Stomach (tissue), 9 donors: ENCODE data around the gene CGB3. TPM values are rescaled to one million over a fixed set of nuclear protein-coding genes. Genes with fewer than 3 reads are reported as not detected.

Experiments used
- DNase-seq, 2 donors: peaks; one replicate each; pipeline versions ENCODE4 v3.0.0 to v3.0.0-alpha.2; 2013 to 2019
- H3K27ac ChIP-seq, 5 donors: fragments of 200-600 bp in 4 of 5; sonication (generic) in 4 of 5; one replicate each; pipeline ENCODE4 v1.5.1; 2013 to 2019; ENCODE audit warnings: mild to moderate bottlenecking in 1 of 5, moderate library complexity in 1 of 5
- H3K27me3 ChIP-seq, 3 donors: fragments of 200-600 bp; sonication (generic); one replicate each; pipeline ENCODE4 v1.5.1; 2017 to 2019; ENCODE audit warnings: mixed run types in 1 of 3
- H3K36me3 ChIP-seq, 4 donors: fragments of 200-600 bp; sonication (generic); 1 replicate in 3 of 4; 2 replicates in 1 of 4; pipeline ENCODE4 v1.5.1; 2016 to 2019
- H3K4me1 ChIP-seq, 4 donors: fragments of 200-600 bp; sonication (generic); one replicate each; pipeline ENCODE4 v1.5.1; 2016 to 2019
- H3K4me3 ChIP-seq, 4 donors: fragments of 200-600 bp; sonication (generic) in 3 of 4; one replicate each; pipeline ENCODE4 v1.5.1; 2016 to 2019; ENCODE audit warnings: mild to moderate bottlenecking in 1 of 4
- H3K9me3 ChIP-seq, 4 donors: fragments of 200-600 bp; sonication (generic); one replicate each; pipeline ENCODE4 v1.5.1; 2016 to 2019
- CTCF ChIP-seq, 7 experiments: fragments of 450-650 bp in 4 of 7; fragments of 200-600 bp in 3 of 7; sonication (generic) in 3 of 7; IDR thresholded peaks; one replicate each; pipeline ENCODE4 v1.5.1; 2016 to 2019; ENCODE audit warnings: antibody characterized with exemption in 7 of 7, control low read depth in 2 of 7, mild to moderate bottlenecking in 1 of 7
- EP300 ChIP-seq: sonication (generic); formaldehyde crosslinking; IDR thresholded peaks from one replicate; pipeline ENCODE4 v1.6.1; 2017; ENCODE audit warnings: antibody characterized with exemption
- POLR2A ChIP-seq, 4 donors: fragments of 450-650 bp; IDR thresholded peaks; one replicate each; pipeline ENCODE4 v1.6.1; 2016; ENCODE audit warnings: antibody characterized with exemption in 4 of 4, control low read depth in 2 of 4, mild to moderate bottlenecking in 1 of 4, moderate library complexity in 1 of 4
- POLR2AphosphoS5 ChIP-seq, 3 donors: sonication (generic); formaldehyde crosslinking; IDR thresholded peaks; one replicate each; pipeline ENCODE4 v1.6.1; 2016; ENCODE audit warnings: antibody characterized with exemption in 3 of 3
- WGBS, 5 donors: extraction: QIAGEN DNeasy Blood & Tissue Kit in 3 of 5; methylation state at CpG; one replicate each; pipeline versions ENCODE4 v1.1.5 to v1.1.7; 2013 to 2018; 5-methylcytosine and 5-hydroxymethylcytosine counted together
- intact Hi-C: fragments of 100-400 bp; cut with DNase I; formaldehyde crosslinking; loops from one replicate; pipeline ENCODE4 v1.15.1; 2023; ENCODE audit warnings: low total_unique reads
- polyA plus RNA-seq, 3 donors: library from polyadenylated mRNA; stranded (reverse); fragments of 200-250 nt; gene quantifications; one replicate each; pipeline ENCODE4 v1.2.3, GENCODE V29; 2013
- small RNA-seq, 4 donors: library from RNA; depleted of rRNA; stranded (forward); fragments of <200 nt; gene quantifications; one replicate each; pipeline ENCODE3, GENCODE V24; 2016
- total RNA-seq, 5 donors: library from RNA; depleted of rRNA; stranded (reverse); fragments of >200 nt; gene quantifications; one replicate each; pipeline versions ENCODE4 v1.1.0 to v1.2.3, GENCODE V29; 2014 to 2016
- donor health status: healthy with polysubstance abuse.
- donor health status: Bipolar disorder and iron deficiency.
- donor health status: healthy.

CGB3 gene
- total and polyA plus RNA-seq, 8 donors, result not detected

- Histone ChIP-seq H3K27ac (no peak overlapping the region), H3K27me3 (no peaks in the 10 kb centered on the region), H3K36me3 (peaks cover 44 to 83% (median 83%) of the 10 kb centered on the region in 4 donors), H3K9me3 (no peaks in the 10 kb centered on the region), H3K4me3 (no peak overlapping the region), H3K4me1 (peaks cover 0 to 14% (median 6%) of the 10 kb centered on the region in 4 donors)
- no peak for TF ChIP-seq POLR2AphosphoS5 (IDR thresholded peaks at IDR 0.05)
- no peak for TF ChIP-seq CTCF (IDR thresholded peaks at IDR 0.05)
- no peak for TF ChIP-seq POLR2A (IDR thresholded peaks at IDR 0.05)
- TF ChIP-seq EP300, result no peak
- 91 to 98% (median 98%) methylated on average over 9 of the region's 9 CpGs for WGBS, 5 donors
- no peak for DNase-seq
- intact Hi-C loops, result no loop called here
Observed at GRCh38 chr19:48982280-48982679, 41.9 kb downstream of the CGB3 start.

GRCh38 chr19:48977061-48977460 lies 47.1 kb downstream of the CGB3 start:
- WGBS, 5 donors, result 57 to 84% (median 69%) methylated on average over 2 of the region's 2 CpGs

GRCh38 chr19:48975947-48976847 lies 47.9 kb downstream of the CGB3 start:
- Histone ChIP-seq H3K4me1 (peaks cover 0 to 18% (median 6%) of the 10 kb centered on the region in 4 donors), H3K9me3 (no peaks in the 10 kb centered on the region), H3K27ac (peak overlapping the region in 1 of 5 donors; percentile 10), H3K36me3 (peaks cover 20 to 76% (median 75%) of the 10 kb centered on the region in 4 donors), H3K4me3 (no peak overlapping the region), H3K27me3 (no peaks in the 10 kb centered on the region)
- TF ChIP-seq EP300 (no peak), CTCF (IDR thresholded peaks at IDR 0.05) (peak in 1 of 7 experiments; percentile 11)
- peak in 1 of 2 donors; percentile 65 for DNase-seq
- 90 to 93% (median 91%) methylated on average over 13 of the region's 13 CpGs for WGBS, 5 donors
- intact Hi-C loops, result no loop called here

More at GRCh38 chr19:48977061-48977460, 47.1 kb downstream of the CGB3 start:
- Histone ChIP-seq H3K4me1 (peaks cover 0 to 16% (median 6%) of the 10 kb centered on the region in 4 donors), H3K4me3 (no peak overlapping the region), H3K27ac (peak overlapping the region in 1 of 5 donors; percentile 87), H3K9me3 (no peaks in the 10 kb centered on the region), H3K27me3 (no peaks in the 10 kb centered on the region), H3K36me3 (peaks cover 29 to 76% (median 75%) of the 10 kb centered on the region in 4 donors)
- TF ChIP-seq EP300 (no peak), CTCF (IDR thresholded peaks at IDR 0.05) (no peak), POLR2AphosphoS5 (IDR thresholded peaks at IDR 0.05) (no peak), POLR2A (IDR thresholded peaks at IDR 0.05) (no peak)
- no peak for DNase-seq
- intact Hi-C loops, result no loop called here

Small RNAs within 50 kb of the gene (small RNA-seq; reads per million reads assigned to genes)
- 0 to 0.23 (median 0.10) reads per million in 4 donors for gene MIR6798

Other genes with a start within 250 kb of the CGB3 start
- gene BCAT2, start 213.3 kb downstream of the CGB3 start, total RNA-seq, result 100 to 1,000 TPM in 1 of 5 donors, 10 to 100 TPM in 4; 22.0 to 320 (median 23.9) TPM
- gene BCAT2, start 213.3 kb downstream of the CGB3 start, polyA plus RNA-seq, result 10 to 100 TPM; 65.8 to 74.5 (median 68.5) TPM
- gene HSD17B14, start 187.8 kb downstream of the CGB3 start, total RNA-seq, result 10 to 100 TPM in 2 of 5 donors, 1 to 10 TPM in 2, not detected in 1; 2.8 to 41.4 (median 17.3) TPM
- 1 to 10 TPM; 5.4 to 9.8 (median 9.4) TPM for gene HSD17B14, start 187.8 kb downstream of the CGB3 start, polyA plus RNA-seq
- gene PLEKHA4, start 155.7 kb downstream of the CGB3 start, total RNA-seq, result 10 to 100 TPM in 2 of 5 donors, 1 to 10 TPM in 3; 1.7 to 35.6 (median 4.8) TPM
- 10 to 100 TPM; 30.1 to 85.0 (median 75.3) TPM for gene PLEKHA4, start 155.7 kb downstream of the CGB3 start, polyA plus RNA-seq
- gene PPP1R15A, start 151.9 kb downstream of the CGB3 start, total RNA-seq, result 100 to 1,000 TPM in 1 of 5 donors, 10 to 100 TPM in 4; 14.6 to 107 (median 35.1) TPM
- 10 to 100 TPM; 34.6 to 59.8 (median 37.1) TPM for gene PPP1R15A, start 151.9 kb downstream of the CGB3 start, polyA plus RNA-seq
- gene TULP2, start 125.6 kb downstream of the CGB3 start, total RNA-seq, result 1 to 10 TPM in 2 of 5 donors, not detected in 3; 1.2 to 1.3 TPM
- gene TULP2, start 125.6 kb downstream of the CGB3 start, polyA plus RNA-seq, result not detected
- 100 to 1,000 TPM; 117 to 503 (median 135) TPM for gene NUCB1, start 124.0 kb downstream of the CGB3 start, total RNA-seq
- 100 to 1,000 TPM in 1 of 3 donors, 10 to 100 TPM in 2; 68.9 to 118 (median 91.5) TPM for gene NUCB1, start 124.0 kb downstream of the CGB3 start, polyA plus RNA-seq
- gene DHDH, start 90.6 kb downstream of the CGB3 start, total RNA-seq, result under 1 TPM in 1 of 5 donors, not detected in 4; 0.89 TPM
- 1 to 10 TPM in 1 of 3 donors, under 1 TPM in 1, not detected in 1; 0.93 to 1.2 TPM for gene DHDH, start 90.6 kb downstream of the CGB3 start, polyA plus RNA-seq
- 100 to 1,000 TPM in 1 of 5 donors, 10 to 100 TPM in 4; 12.1 to 121 (median 20.2) TPM for gene BAX, start 69.5 kb downstream of the CGB3 start, total RNA-seq
- 10 to 100 TPM; 61.6 to 85.3 (median 77.6) TPM for gene BAX, start 69.5 kb downstream of the CGB3 start, polyA plus RNA-seq
- 1,000 to 10,000 TPM; 1,292 to 4,272 (median 3,457) TPM for gene FTL, start 59.0 kb downstream of the CGB3 start, total RNA-seq
- gene FTL, start 59.0 kb downstream of the CGB3 start, polyA plus RNA-seq, result 1,000 to 10,000 TPM; 3,915 to 8,824 (median 7,571) TPM
- 10 to 100 TPM; 13.0 to 63.6 (median 46.4) TPM for gene GYS1, start 31.0 kb downstream of the CGB3 start, total RNA-seq
- 10 to 100 TPM; 13.0 to 25.5 (median 15.5) TPM for gene GYS1, start 31.0 kb downstream of the CGB3 start, polyA plus RNA-seq
- 10 to 100 TPM in 4 of 5 donors, under 1 TPM in 1; 0.58 to 96.0 (median 59.1) TPM for gene RUVBL2, start 30.4 kb downstream of the CGB3 start, total RNA-seq
- gene RUVBL2, start 30.4 kb downstream of the CGB3 start, polyA plus RNA-seq, result 10 to 100 TPM; 55.3 to 69.2 (median 63.3) TPM
- 1 to 10 TPM in 1 of 5 donors, not detected in 4; 8.4 TPM for gene LHB, start 7.2 kb downstream of the CGB3 start, total RNA-seq
- 10 to 100 TPM in 2 of 3 donors, 1 to 10 TPM in 1; 3.8 to 45.8 (median 40.3) TPM for gene LHB, start 7.2 kb downstream of the CGB3 start, polyA plus RNA-seq
- gene CGB2, start 7.6 kb upstream of the CGB3 start, total RNA-seq, result not detected
- not detected for gene CGB2, start 7.6 kb upstream of the CGB3 start, polyA plus RNA-seq
- not detected for gene CGB1, start 12.6 kb upstream of the CGB3 start, total RNA-seq
- gene CGB1, start 12.6 kb upstream of the CGB3 start, polyA plus RNA-seq, result not detected
- gene CGB5, start 19.5 kb upstream of the CGB3 start, total RNA-seq, result not detected
- not detected for gene CGB5, start 19.5 kb upstream of the CGB3 start, polyA plus RNA-seq
- gene CGB8, start 24.8 kb upstream of the CGB3 start, total RNA-seq, result not detected
- not detected for gene CGB8, start 24.8 kb upstream of the CGB3 start, polyA plus RNA-seq
- gene CGB7, start 33.4 kb upstream of the CGB3 start, total RNA-seq, result not detected
- 1 to 10 TPM in 1 of 3 donors, not detected in 2; 3.8 TPM for gene CGB7, start 33.4 kb upstream of the CGB3 start, polyA plus RNA-seq
- not detected for gene NTF4, start 40.5 kb upstream of the CGB3 start, total RNA-seq
- 10 to 100 TPM in 1 of 3 donors, not detected in 2; 17.5 TPM for gene NTF4, start 40.5 kb upstream of the CGB3 start, polyA plus RNA-seq
- not detected for gene KCNA7, start 48.4 kb upstream of the CGB3 start, total RNA-seq
- not detected for gene KCNA7, start 48.4 kb upstream of the CGB3 start, polyA plus RNA-seq
- gene SNRNP70, start 61.1 kb upstream of the CGB3 start, total RNA-seq, result 1,000 to 10,000 TPM in 1 of 5 donors, 100 to 1,000 TPM in 4; 163 to 3,365 (median 235) TPM
- gene SNRNP70, start 61.1 kb upstream of the CGB3 start, polyA plus RNA-seq, result 100 to 1,000 TPM; 170 to 258 (median 192) TPM
- 100 to 1,000 TPM in 1 of 5 donors, 10 to 100 TPM in 2, 1 to 10 TPM in 1, not detected in 1; 5.5 to 118 (median 30.5) TPM for gene LIN7B, start 90.0 kb upstream of the CGB3 start, total RNA-seq
- gene LIN7B, start 90.0 kb upstream of the CGB3 start, polyA plus RNA-seq, result 10 to 100 TPM in 2 of 3 donors, 1 to 10 TPM in 1; 4.0 to 18.1 (median 11.5) TPM
- not detected for gene C19orf73, start 94.8 kb upstream of the CGB3 start, total RNA-seq
- gene C19orf73, start 94.8 kb upstream of the CGB3 start, polyA plus RNA-seq, result 1 to 10 TPM; 3.4 to 4.2 (median 3.7) TPM
- gene PPFIA3, start 95.2 kb upstream of the CGB3 start, total RNA-seq, result 10 to 100 TPM in 1 of 5 donors, 1 to 10 TPM in 3, under 1 TPM in 1; 0.45 to 12.7 (median 4.2) TPM
- 10 to 100 TPM in 1 of 3 donors, 1 to 10 TPM in 2; 7.2 to 19.7 (median 9.7) TPM for gene PPFIA3, start 95.2 kb upstream of the CGB3 start, polyA plus RNA-seq
- 1 to 10 TPM in 2 of 5 donors, not detected in 3; 1.7 to 8.1 TPM for gene HRC, start 131.1 kb upstream of the CGB3 start, total RNA-seq
- under 1 TPM; 0.44 to 0.83 (median 0.61) TPM for gene HRC, start 131.1 kb upstream of the CGB3 start, polyA plus RNA-seq
- 1,000 to 10,000 TPM in 1 of 5 donors, 100 to 1,000 TPM in 3, 10 to 100 TPM in 1; 29.0 to 1,449 (median 158) TPM for gene TRPM4, start 133.5 kb upstream of the CGB3 start, total RNA-seq
- gene TRPM4, start 133.5 kb upstream of the CGB3 start, polyA plus RNA-seq, result 10 to 100 TPM; 11.8 to 34.3 (median 26.6) TPM